DOHH2 (cell line): ENCODE data around the gene PSMC1.

Experiments used
- H3F3A ChIP-seq: fragments of 200-600 bp; sonication (generic), shearing (Covaris generic); 2 replicates; pipeline ENCODE4 v1.6.0; 2016; ENCODE audit warnings: antibody characterized with exemption, mild to moderate bottlenecking; ENCODE audit not compliant: control insufficient read depth, insufficient read depth
- H3K27ac ChIP-seq: fragments of 200-600 bp; sonication (generic); 2 replicates; pipeline ENCODE4 v1.5.1; 2014; ENCODE audit warnings: low read depth, mild to moderate bottlenecking, low read length, moderate library complexity
- H3K27me3 ChIP-seq: fragments of 200-600 bp; sonication (generic); 2 replicates; pipeline ENCODE4 v1.6.1; 2014; ENCODE audit warnings: mild to moderate bottlenecking, low read length, mixed read lengths; ENCODE audit not compliant: control insufficient read depth
- H3K36me3 ChIP-seq: fragments of 200-600 bp; sonication (generic); 2 replicates; pipeline ENCODE4 v1.6.1; 2014; ENCODE audit warnings: mild to moderate bottlenecking, low read length, moderate library complexity, mixed read lengths; ENCODE audit not compliant: control insufficient read depth
- H3K4me1 ChIP-seq: fragments of 200-600 bp; sonication (generic); 2 replicates; pipeline ENCODE4 v1.6.1; 2014; ENCODE audit warnings: mild to moderate bottlenecking, low read length, mixed read lengths; ENCODE audit not compliant: control insufficient read depth
- H3K4me2 ChIP-seq: fragments of 200-600 bp; sonication (generic); 2 replicates; pipeline ENCODE4 v1.6.0; 2014; ENCODE audit warnings: mild to moderate bottlenecking, low read length, moderate library complexity
- H3K4me3 ChIP-seq: fragments of 200-600 bp; sonication (generic); 2 replicates; pipeline ENCODE4 v1.5.1; 2014; ENCODE audit warnings: mild to moderate bottlenecking, low read length, mixed read lengths
- H3K79me2 ChIP-seq: fragments of 200-600 bp; sonication (generic); 2 replicates; pipeline ENCODE4 v1.6.1; 2014; ENCODE audit warnings: mild to moderate bottlenecking, low read length, mixed read lengths; ENCODE audit not compliant: control insufficient read depth
- H3K9me2 ChIP-seq: fragments of 200-600 bp; sonication (generic); replicated peaks from 2 replicates; pipeline ENCODE4 v1.6.1; 2014; ENCODE audit warnings: mild to moderate bottlenecking, low read length, mixed read lengths; ENCODE audit not compliant: control insufficient read depth
- H3K9me3 ChIP-seq: fragments of 200-600 bp; sonication (generic); 2 replicates; pipeline ENCODE4 v1.6.1; 2014; ENCODE audit warnings: antibody characterized with exemption, low read length, mixed read lengths; ENCODE audit not compliant: control insufficient read depth, insufficient read depth
- H4K20me1 ChIP-seq: fragments of 200-600 bp; sonication (generic); 2 replicates; pipeline ENCODE4 v1.6.0; 2014; ENCODE audit warnings: low read depth, mild to moderate bottlenecking, antibody characterized with exemption, low read length, moderate library complexity; ENCODE audit not compliant: control insufficient read depth, insufficient read depth
- EZH2phosphoT487 ChIP-seq: fragments of 200-600 bp; sonication (generic); IDR thresholded peaks from 2 replicates; pipeline ENCODE4 v1.6.1; 2017; ENCODE audit warnings: borderline replicate concordance, mild to moderate bottlenecking, antibody characterized with exemption, low read length, moderate library complexity, mixed read lengths
- TF ChIP-seq, protein P1 (sequence below): fragments of 200-600 bp; sonication (generic); IDR thresholded peaks from one replicate; pipeline ENCODE4 v1.5.1; 2014; ENCODE audit warnings: antibody characterized with exemption, mild to moderate bottlenecking, low read depth, low read length; ENCODE audit not compliant: poor library complexity, severe bottlenecking

PSMC1 gene

DNA sequence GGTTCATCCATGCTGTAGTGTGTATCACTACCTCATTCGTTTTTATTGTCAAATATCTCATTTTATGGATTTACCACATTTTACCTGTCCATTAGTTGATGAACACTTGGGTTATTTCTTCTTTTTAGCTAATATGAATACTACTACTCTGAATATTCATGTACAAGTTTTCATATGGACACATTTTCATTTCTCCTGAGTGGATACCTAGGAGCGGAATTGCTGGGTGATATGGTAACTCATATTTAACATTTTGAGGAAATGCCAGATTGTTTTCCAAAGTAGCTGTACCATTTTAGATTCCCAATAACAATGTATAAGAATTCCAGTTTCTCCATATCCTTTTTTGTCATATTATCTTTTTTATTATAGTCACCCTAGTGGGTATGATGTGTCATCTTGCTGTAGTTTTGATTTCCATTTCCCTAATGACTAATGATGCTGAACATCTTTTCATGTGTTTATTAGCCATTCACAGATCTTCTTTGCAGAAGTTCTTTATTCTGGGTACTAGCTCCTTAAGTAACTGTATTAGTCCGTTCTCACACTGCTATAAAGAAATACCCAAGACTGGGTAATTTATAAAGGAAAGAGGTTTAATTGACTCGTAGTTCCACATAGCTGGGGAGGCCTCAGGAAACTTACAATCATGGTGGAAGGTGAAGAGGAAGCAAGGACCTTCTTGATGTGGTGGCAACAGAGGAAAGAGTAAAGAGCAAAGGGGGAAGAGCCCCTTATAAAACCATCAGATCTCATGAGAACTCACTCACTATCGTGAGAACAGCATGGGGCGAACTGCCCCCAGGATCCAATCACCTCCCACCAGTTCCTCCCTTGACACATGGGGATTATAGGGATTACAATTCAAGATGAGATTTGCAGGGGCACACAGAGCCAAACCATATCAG lies 63.5 kb downstream of the PSMC1 start:
- Histone ChIP-seq H3K27ac (no peak overlapping the region), H3K27me3 (no peaks in the 10 kb centered on the region), H3K9me3 (no peaks in the 10 kb centered on the region), H3K79me2 (peaks cover 38% of the 10 kb centered on the region), H3K4me1 (0 out of 2 replicates have a peak, but pooled peaks cover 6% of the 10 kb centered on the region), H3F3A (no peaks in the 10 kb centered on the region), H3K9me2 (no peaks in the 10 kb centered on the region), H3K4me2 (no peak overlapping the region), H4K20me1 (no peaks in the 10 kb centered on the region; the same call in 1 of the 2 replicates), H3K36me3 (peaks cover 16% of the 10 kb centered on the region), H3K4me3 (no peak overlapping the region)
- no peak for TF ChIP-seq EZH2phosphoT487
- TF ChIP-seq, protein P1, sequence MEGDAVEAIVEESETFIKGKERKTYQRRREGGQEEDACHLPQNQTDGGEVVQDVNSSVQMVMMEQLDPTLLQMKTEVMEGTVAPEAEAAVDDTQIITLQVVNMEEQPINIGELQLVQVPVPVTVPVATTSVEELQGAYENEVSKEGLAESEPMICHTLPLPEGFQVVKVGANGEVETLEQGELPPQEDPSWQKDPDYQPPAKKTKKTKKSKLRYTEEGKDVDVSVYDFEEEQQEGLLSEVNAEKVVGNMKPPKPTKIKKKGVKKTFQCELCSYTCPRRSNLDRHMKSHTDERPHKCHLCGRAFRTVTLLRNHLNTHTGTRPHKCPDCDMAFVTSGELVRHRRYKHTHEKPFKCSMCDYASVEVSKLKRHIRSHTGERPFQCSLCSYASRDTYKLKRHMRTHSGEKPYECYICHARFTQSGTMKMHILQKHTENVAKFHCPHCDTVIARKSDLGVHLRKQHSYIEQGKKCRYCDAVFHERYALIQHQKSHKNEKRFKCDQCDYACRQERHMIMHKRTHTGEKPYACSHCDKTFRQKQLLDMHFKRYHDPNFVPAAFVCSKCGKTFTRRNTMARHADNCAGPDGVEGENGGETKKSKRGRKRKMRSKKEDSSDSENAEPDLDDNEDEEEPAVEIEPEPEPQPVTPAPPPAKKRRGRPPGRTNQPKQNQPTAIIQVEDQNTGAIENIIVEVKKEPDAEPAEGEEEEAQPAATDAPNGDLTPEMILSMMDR = no peak

DNA sequence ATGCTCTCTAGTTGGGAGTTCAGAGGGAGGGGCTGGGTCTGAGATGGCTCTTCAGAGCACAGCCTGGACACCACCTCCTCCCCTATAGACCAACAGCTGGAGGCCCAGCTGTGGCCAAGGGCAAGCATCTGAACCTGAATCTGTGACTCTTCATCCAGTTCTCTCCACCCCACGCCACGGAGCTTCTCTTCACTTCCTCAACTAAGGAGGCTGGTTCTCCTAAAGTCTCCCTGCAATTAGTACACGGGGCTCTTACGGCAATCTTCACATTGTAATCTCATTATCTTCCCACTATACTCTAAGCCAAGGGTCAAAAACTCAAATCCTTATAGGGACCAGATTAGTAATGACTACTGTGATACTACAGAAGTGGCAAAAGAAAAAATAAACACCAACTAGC lies 65.5 kb downstream of the PSMC1 start:
- no peaks in the 10 kb centered on the region for H3F3A ChIP-seq
- H3K9me3 ChIP-seq = no peaks in the 10 kb centered on the region
- H3K4me3 ChIP-seq = no peak overlapping the region
- peaks cover 55% of the 10 kb centered on the region for H3K79me2 ChIP-seq
- H3K4me2 ChIP-seq = no peak overlapping the region
- TF ChIP-seq EZH2phosphoT487 = no peak
- TF ChIP-seq, protein P1 = no peak
- 0 out of 2 replicates have a peak, but pooled peaks cover 3% of the 10 kb centered on the region for H3K4me1 ChIP-seq
- no peaks in the 10 kb centered on the region for H3K27me3 ChIP-seq
- H3K9me2 ChIP-seq = no peaks in the 10 kb centered on the region
- H3K27ac ChIP-seq = no peak overlapping the region
- no peaks in the 10 kb centered on the region; the same call in 1 of the 2 replicates for H4K20me1 ChIP-seq
- H3K36me3 ChIP-seq = peaks cover 6% of the 10 kb centered on the region; the same call in 1 of the 2 replicates
